GM12891 (cell line): ENCODE measurements around the gene MEAK7.
"Not testable (repeated sequence)": the region's sequence is repeated elsewhere in the genome, so short reads cannot be mapped to it uniquely, and the experiment has no call there.

ENCODE experiments used
- DNase-seq: peaks from one replicate; pipeline ENCODE4 v3.0.0; 2011; ENCODE audit warnings: low spot score; ENCODE audit not compliant: insufficient read length
- FAIRE-seq: peaks from 2 replicates; lab custom pipeline; 2011; peaks lifted over from hg19 to GRCh38; lab: Jason Lieb, UNC
- PAX5 ChIP-seq: IDR thresholded peaks from 2 replicates; pipeline ENCODE4 v1.6.1; 2011; ENCODE audit warnings: low read length, moderate library complexity, mild to moderate bottlenecking; ENCODE audit not compliant: insufficient read depth, severe bottlenecking
- POLR2A ChIP-seq: IDR thresholded peaks from 2 replicates; pipeline ENCODE4 v1.6.1; 2011; ENCODE audit warnings: low read depth, low read length, control low read depth
- POLR2AphosphoS5 ChIP-seq: IDR thresholded peaks from 2 replicates; pipeline ENCODE4 v1.6.1; 2011; ENCODE audit warnings: low read depth, low read length, control low read depth
- POU2F2 ChIP-seq: IDR thresholded peaks from 2 replicates; pipeline ENCODE4 v1.6.1; 2011; ENCODE audit warnings: low read depth, mild to moderate bottlenecking, control low read depth, low read length, moderate library complexity
- SPI1 ChIP-seq: IDR thresholded peaks from 2 replicates; pipeline ENCODE4 v1.6.1; 2011; ENCODE audit warnings: low read depth, low read length, control low read depth
- TAF1 ChIP-seq: IDR thresholded peaks from 2 replicates; pipeline ENCODE4 v1.6.1; 2011; ENCODE audit warnings: low read depth, low read length, control low read depth

Gene MEAK7

DNA sequence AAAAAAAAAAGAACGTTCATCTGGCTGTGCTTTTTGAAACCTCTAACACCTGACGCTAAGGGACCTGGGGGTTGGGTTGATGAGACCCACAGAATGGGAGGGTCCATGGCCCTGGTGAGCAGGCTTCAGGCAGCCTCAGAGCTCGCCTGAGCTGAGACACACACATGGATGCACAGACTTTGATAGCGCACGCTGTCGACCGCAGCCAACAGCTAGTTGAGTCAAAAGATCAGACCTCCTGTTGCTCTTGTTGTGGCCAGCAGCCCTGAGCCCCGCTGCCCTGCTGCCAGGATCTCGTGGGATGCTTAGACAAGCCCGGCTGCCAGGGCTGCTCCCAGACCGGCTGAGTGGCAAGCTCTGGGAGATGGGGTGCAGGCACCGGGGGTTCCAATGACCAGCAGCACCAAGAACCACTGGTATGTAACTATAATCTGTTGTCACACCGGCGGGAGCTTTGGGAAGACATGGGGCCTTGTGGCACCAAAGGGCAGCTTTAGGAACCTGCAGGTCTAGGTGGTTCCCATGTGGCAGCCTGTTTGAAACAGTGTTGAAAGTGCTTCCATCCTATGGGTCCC lies 20.0 kb upstream of the MEAK7 start:
- TF ChIP-seq SPI1 (no peak), POU2F2 (no peak), POLR2A (no peak), PAX5 (no peak), POLR2AphosphoS5 (no peak), TAF1 (no peak)
- FAIRE-seq: no peak
- DNase-seq: no peak

- no peak for TF ChIP-seq POLR2A
- no peak for TF ChIP-seq TAF1
- TF ChIP-seq POLR2AphosphoS5: no peak
- TF ChIP-seq SPI1: no peak
- TF ChIP-seq PAX5: no peak
- TF ChIP-seq POU2F2: no peak
- no peak for FAIRE-seq
- no peak for DNase-seq
Observed at GRCh38 chr16:84521497-84521770, 17.0 kb upstream of the MEAK7 start.

GRCh38 chr16:84520725-84521496 lies 16.5 kb upstream of the MEAK7 start:
- FAIRE-seq: no peak
- DNase-seq: no peak
- TF ChIP-seq POLR2AphosphoS5 (no peak), SPI1 (no peak), PAX5 (no peak), TAF1 (no peak), POU2F2 (no peak), POLR2A (no peak)

DNA sequence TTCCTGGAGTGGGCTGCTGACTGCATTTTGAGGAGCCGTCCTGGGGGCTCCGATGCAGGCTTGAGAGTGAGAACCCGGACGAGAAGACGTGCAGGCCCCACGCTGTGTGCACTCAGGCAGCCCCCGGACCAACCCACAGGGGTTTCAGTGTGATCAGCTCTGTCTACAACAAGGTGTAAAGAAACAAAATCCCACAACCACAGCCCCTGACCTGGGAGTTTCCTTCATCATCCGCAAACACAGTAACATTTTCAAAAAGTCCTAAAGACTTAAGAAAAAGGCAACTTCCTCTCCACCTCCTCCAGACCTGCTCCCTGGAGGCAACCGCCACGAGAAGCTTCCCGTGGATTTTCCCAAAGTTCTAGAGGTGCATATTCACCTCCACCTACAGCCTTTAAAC lies 15.4 kb upstream of the MEAK7 start:
- TF ChIP-seq TAF1: no peak
- TF ChIP-seq SPI1: no peak
- no peak for TF ChIP-seq POU2F2
- no peak for TF ChIP-seq PAX5
- no peak for TF ChIP-seq POLR2A
- no peak for TF ChIP-seq POLR2AphosphoS5
- FAIRE-seq: no peak
- no peak for DNase-seq

DNA sequence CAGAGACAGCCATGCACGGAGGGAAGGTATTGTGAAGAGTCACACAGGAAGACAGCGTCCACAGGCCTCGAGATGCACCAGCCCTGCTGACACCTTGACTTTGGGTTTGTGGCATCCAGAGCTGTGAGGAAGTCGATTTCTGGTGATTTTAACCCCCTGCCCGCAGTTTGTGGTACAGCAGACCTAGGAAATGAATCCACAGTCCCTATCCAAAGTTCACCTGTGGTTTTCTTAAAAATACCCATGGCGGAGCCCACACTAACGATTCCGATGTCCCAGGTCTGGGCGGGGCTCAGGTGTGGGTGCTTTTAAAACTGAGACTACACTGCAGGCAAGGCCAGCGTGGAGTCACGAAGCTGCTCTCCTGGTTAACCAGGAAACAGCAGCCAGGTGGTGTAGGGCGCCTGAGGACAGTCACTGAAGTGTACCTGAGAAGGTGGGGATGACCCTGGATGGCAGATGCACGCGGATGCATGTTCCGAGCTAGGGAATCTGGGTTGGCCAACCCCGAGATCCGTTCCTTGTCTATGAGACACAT lies 14.4 kb upstream of the MEAK7 start:
- DNase-seq (no peak), FAIRE-seq (no peak)
- TF ChIP-seq POLR2A: no peak
- no peak for TF ChIP-seq SPI1
- no peak for TF ChIP-seq TAF1
- TF ChIP-seq POU2F2: no peak
- TF ChIP-seq POLR2AphosphoS5: no peak
- no peak for TF ChIP-seq PAX5

DNA sequence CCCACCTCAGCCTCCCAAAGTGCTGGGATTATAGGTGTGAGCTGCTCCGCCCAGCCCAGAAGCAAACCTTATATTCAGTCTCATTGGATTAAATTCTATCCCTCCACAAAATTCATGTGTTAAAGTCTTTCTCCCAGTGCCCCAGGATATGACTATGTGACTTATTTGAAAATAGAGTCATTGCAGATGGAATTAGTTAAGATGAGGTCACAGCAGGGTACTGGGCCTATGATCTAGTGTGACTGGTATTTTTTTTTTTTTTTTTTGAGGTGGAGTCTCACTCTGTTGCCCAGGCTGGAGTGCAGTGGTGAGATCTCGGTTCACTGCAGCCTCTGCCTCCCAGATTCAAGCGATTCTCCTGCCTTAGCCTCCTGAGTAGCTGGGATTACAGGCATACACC lies 13.8 kb upstream of the MEAK7 start:
- FAIRE-seq: not testable (repeated sequence)

DNA sequence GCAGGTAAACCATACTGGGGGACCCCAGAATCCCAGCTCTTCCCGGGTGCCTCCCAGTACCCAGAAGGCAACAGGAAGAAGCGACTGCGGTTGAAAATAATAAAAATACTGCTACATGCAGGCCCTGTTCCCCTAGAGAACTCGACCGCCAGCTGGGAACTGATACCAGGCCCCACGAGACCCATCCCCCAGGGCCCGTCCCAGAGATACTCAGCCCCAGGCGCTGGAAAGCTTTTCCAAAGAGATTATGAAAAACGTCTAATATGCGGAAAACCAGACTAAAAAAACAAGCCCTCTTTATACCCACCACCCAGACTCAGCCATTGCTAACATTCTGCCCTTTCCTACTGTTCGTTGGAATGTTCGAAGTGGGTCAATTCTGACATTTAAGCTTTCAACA lies 12.9 kb upstream of the MEAK7 start:
- FAIRE-seq (no peak), DNase-seq (no peak)
- TF ChIP-seq SPI1 (no peak), POLR2AphosphoS5 (no peak), POLR2A (no peak), POU2F2 (no peak), TAF1 (no peak), PAX5 (no peak)

More for the DNA sequence above, 13.8 kb upstream of the MEAK7 start:
- DNase-seq: not testable (repeated sequence)

DNA sequence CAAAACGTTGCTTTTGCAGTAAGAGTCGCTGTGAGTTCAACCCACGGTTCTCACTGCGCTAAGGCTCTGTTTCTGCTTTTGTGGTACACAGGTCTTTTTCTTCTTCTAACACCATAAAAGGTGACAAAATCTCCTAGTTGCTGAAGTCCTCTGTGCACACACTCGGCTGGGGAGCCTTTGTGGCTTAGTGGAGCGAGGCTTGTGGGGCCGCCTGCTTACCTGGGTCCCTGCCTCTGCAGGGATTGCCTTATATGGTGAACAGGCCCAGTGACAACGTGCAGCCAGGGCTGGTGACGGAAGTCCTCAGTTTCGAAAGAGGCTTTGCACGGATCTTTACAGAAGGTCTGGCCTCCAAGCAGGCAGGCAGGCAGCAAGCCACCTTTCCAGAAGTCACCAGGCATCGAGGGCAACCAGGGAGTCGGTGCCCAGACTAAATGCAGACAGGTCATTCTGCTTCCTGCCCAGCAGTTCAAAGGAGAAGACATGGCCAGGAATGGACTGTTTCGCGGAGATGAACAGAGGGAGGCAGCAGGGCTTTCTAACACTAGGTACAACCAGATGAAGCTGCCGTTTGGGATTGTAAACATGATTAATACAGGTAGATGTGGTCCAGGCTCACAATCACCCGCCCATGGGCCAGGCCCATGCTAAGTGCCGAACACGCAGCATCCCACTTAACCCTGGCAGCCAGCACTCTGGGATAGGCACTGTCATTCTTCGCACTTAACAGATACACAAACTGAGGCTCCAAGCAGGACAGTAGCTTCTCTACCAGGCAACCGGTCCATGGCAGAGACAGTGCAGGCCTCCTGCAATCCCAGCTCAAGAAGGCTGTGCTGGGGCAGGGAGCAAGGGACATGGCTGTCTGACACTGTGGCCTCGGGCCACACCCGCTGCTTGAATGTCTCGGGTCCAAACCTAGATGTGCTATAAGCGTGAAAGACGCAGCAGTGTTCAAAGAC lies 10.7 kb upstream of the MEAK7 start:
- FAIRE-seq: peak; percentile 76
- TF ChIP-seq PAX5 (peak; percentile 26), TAF1 (peak; percentile 54), POLR2AphosphoS5 (peak; percentile 53), SPI1 (no peak), POU2F2 (no peak; the same call in 1 of the 2 replicates), POLR2A (peak; percentile 55; the same call in 1 of the 2 replicates)
- DNase-seq: peak; percentile 56

GRCh38 chr16:84514295-84514873 lies 9.9 kb upstream of the MEAK7 start:
- no peak for FAIRE-seq
- TF ChIP-seq POLR2AphosphoS5: no peak
- no peak for TF ChIP-seq SPI1
- no peak for TF ChIP-seq POLR2A
- DNase-seq: no peak
